Measurements from ENCODE around the gene UBE2R2. TPM values are rescaled to one million over a fixed set of nuclear protein-coding genes. Genes with fewer than 3 reads are reported as not detected.
"Not testable (repeated sequence)": the region's sequence is repeated elsewhere in the genome, so short reads cannot be mapped to it uniquely, and the experiment has no call there.

The UBE2R2 gene
- total RNA-seq, 5 donors from 2014 or later (not counting 1 experiment from before 2014, with no cell fraction given) = 23.8 to 29.3 (median 28.1) TPM

DNA sequence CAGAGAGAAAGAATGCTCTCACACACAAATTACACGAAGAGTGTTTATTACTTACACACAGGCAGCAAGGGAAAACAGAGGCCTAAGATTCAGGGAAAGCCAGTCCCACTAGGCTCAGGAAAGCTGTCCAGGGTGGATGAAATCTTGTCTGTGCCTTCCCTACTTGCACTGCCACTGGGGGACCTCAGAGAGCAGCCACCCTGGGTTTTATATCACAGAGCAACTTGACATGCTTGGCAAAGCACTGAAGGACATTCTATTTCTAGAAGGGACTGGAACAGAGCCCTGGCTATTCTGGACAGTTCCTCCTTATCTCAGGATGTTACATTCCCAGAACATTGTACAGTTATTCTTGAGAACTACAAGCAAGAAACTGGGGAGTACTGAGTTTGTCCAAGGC lies 29.1 kb upstream of the UBE2R2 start:
- Histone ChIP-seq H3K4me3 (ENCODE audit: control insufficient read depth in 1 of 2, extremely low read depth in 1 of 2, low read length in 1 of 2) (no peak overlapping the region), H3K27ac (ENCODE audit: low read length) (no peak overlapping the region), H3K4me1 (ENCODE audit: control insufficient read depth in 1 of 2, extremely low read depth in 1 of 2, insufficient read depth in 2 of 2, low read length in 2 of 2) (no peaks in the 10 kb centered on the region), H3K9me3 (no peaks in the 10 kb centered on the region), H3K27me3 (replicated peaks in 1 of 2; ENCODE audit: control insufficient read depth in 2 of 2, extremely low read depth in 1 of 2, insufficient read depth in 2 of 2, low read length in 1 of 2) (peaks cover 0 to 4% of the 10 kb centered on the region in 2 experiments), H3K36me3 (ENCODE audit: control insufficient read depth in 2 of 2, extremely low read depth in 1 of 2, insufficient read depth in 1 of 2, low read length in 1 of 2) (no peaks in the 10 kb centered on the region)
- DNase-seq = no peak
- CTCF ChIA-PET = no interaction called here
- no peaks in the 10 kb centered on the region for H3K9me3 Mint-ChIP-seq
- no peak for ATAC-seq (replicated peaks in 1 of 4)
- no peaks in the 10 kb centered on the region for H3K36me3 Mint-ChIP-seq
- H3K4me1 Mint-ChIP-seq = no peaks in the 10 kb centered on the region
- H3K4me3 Mint-ChIP-seq = no peak overlapping the region
- POLR2A ChIA-PET = no interaction called here
- peaks cover 2 to 18% of the 10 kb centered on the region in 2 donors for H3K27me3 Mint-ChIP-seq
- 80% methylated on average over 1 of the region's 1 CpG for WGBS (ENCODE audit: insufficient coverage)
- H3K27ac Mint-ChIP-seq = no peak overlapping the region

DNA sequence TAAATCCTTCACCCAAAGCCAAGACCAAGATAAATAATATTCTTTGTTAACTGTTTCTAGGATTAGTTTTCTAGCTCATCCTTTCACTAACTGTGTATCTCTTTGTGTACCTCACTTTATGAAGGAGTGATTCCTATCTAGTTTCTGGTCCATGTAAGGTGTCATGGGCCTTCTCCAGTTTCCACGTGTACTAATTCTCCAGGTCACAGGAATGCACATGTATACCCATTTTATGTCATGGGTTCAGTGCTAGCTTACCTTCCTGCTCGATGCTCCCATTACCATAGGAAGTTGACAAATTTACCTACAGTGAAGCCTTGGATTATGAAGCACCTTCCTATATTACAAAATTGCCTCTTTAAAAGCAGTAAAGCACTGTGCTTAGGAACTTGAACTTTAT lies 27.5 kb upstream of the UBE2R2 start:
- CTCF ChIA-PET = interaction anchor here in 1 of 2 donors (1.1 kb wide), 1 partner anchor 11 kb away, joined by 4 read pairs; no protein-coding TSS in a partner anchor
- not testable (repeated sequence) for ATAC-seq (replicated peaks in 1 of 4)

DNA sequence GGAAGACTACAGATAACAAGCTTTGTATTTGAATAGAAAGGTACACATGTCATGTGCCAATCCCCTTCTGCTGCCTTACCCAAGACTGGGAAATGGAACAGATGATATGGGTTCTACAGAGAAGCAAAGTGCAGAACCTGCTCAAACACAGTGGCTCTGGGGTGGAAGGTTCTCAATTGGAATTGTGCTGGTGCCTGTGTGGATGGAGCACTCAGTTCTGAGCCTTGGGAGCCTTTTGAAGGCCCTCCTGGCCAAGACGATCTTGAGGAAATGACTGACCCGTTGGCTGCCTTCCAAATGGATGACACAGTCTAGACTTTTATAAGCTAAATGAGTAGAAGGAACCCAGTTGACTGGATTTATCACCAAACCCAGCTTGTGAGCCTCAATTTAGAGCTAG lies 25.8 kb upstream of the UBE2R2 start:
- no peak for ATAC-seq (replicated peaks in 1 of 4)
- Histone ChIP-seq H3K4me3 (ENCODE audit: control insufficient read depth in 1 of 2, extremely low read depth in 1 of 2, low read length in 1 of 2) (no peak overlapping the region), H3K4me1 (ENCODE audit: control insufficient read depth in 1 of 2, extremely low read depth in 1 of 2, insufficient read depth in 2 of 2, low read length in 2 of 2) (no peaks in the 10 kb centered on the region), H3K27me3 (replicated peaks in 1 of 2; ENCODE audit: control insufficient read depth in 2 of 2, extremely low read depth in 1 of 2, insufficient read depth in 2 of 2, low read length in 1 of 2) (peaks cover 0 to 8% of the 10 kb centered on the region in 2 experiments), H3K27ac (ENCODE audit: low read length) (no peak overlapping the region), H3K36me3 (ENCODE audit: control insufficient read depth in 2 of 2, extremely low read depth in 1 of 2, insufficient read depth in 1 of 2, low read length in 1 of 2) (no peaks in the 10 kb centered on the region), H3K9me3 (no peaks in the 10 kb centered on the region)
- Mint-ChIP-seq H3K4me1 (no peaks in the 10 kb centered on the region), H3K27ac (no peak overlapping the region), H3K36me3 (no peaks in the 10 kb centered on the region), H3K27me3 (peaks cover 7 to 11% of the 10 kb centered on the region in 2 donors), H3K4me3 (no peak overlapping the region), H3K9me3 (no peaks in the 10 kb centered on the region)
- DNase-seq = no peak
- ChIA-PET CTCF (interaction anchor here in 1 of 2 donors (0.6 kb wide), 1 partner anchor 14 kb away, joined by 4 read pairs; no protein-coding TSS in a partner anchor), POLR2A (interaction anchor here in 1 of 2 donors (0.5 kb wide), 1 partner anchor 50 kb away, joined by 4 read pairs; no protein-coding TSS in a partner anchor)
- no CpG with 5 or more reads among the region's 2 CpGs for WGBS (ENCODE audit: insufficient coverage)

More for the DNA sequence above, 27.5 kb upstream of the UBE2R2 start:
- POLR2A ChIA-PET; H3K9me3 ChIP-seq; H3K27ac ChIP-seq (ENCODE audit: low read length); H3K27me3 ChIP-seq (replicated peaks in 1 of 2; ENCODE audit: control insufficient read depth in 2 of 2, extremely low read depth in 1 of 2, insufficient read depth in 2 of 2, low read length in 1 of 2); H3K4me1 Mint-ChIP-seq; H3K4me1 ChIP-seq (ENCODE audit: control insufficient read depth in 1 of 2, extremely low read depth in 1 of 2, insufficient read depth in 2 of 2, low read length in 2 of 2); H3K9me3 Mint-ChIP-seq; H3K36me3 ChIP-seq (ENCODE audit: control insufficient read depth in 2 of 2, extremely low read depth in 1 of 2, insufficient read depth in 1 of 2, low read length in 1 of 2); H3K4me3 Mint-ChIP-seq; H3K27ac Mint-ChIP-seq; H3K36me3 Mint-ChIP-seq; DNase-seq; H3K4me3 ChIP-seq (ENCODE audit: control insufficient read depth in 1 of 2, extremely low read depth in 1 of 2, low read length in 1 of 2): not testable (repeated sequence)
- H3K27me3 Mint-ChIP-seq = peaks cover 2 to 17% of the 10 kb centered on the region in 2 donors
- 74% methylated on average over 2 of the region's 2 CpGs for WGBS (ENCODE audit: insufficient coverage)

DNA sequence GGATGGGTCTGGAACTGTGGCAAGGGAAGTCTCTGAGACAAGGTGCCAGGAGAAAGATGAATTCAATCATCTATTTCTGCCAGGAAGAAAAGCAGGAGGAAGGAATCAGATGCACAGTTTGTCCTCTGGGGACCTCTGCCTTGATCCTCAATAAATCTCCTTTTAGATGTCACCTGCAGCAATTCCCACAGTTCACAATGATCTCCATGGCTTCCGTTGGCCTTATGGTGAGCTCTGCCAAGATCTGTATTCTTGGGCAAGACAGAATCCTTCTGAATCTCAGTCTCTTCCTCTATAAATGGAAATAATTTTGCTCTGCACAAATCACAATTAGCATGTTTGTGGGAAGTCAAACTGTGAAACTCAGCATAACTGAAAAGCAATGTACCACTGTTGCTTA lies 23.5 kb upstream of the UBE2R2 start:
- CTCF ChIA-PET; H3K4me3 ChIP-seq (ENCODE audit: control insufficient read depth in 1 of 2, extremely low read depth in 1 of 2, low read length in 1 of 2); DNase-seq; H3K9me3 ChIP-seq; H3K9me3 Mint-ChIP-seq; H3K36me3 Mint-ChIP-seq; H3K4me1 Mint-ChIP-seq; POLR2A ChIA-PET; H3K27ac ChIP-seq (ENCODE audit: low read length); H3K4me3 Mint-ChIP-seq; H3K36me3 ChIP-seq (ENCODE audit: control insufficient read depth in 2 of 2, extremely low read depth in 1 of 2, insufficient read depth in 1 of 2, low read length in 1 of 2); ATAC-seq (replicated peaks in 1 of 4); H3K4me1 ChIP-seq (ENCODE audit: control insufficient read depth in 1 of 2, extremely low read depth in 1 of 2, insufficient read depth in 2 of 2, low read length in 2 of 2); H3K27ac Mint-ChIP-seq: not testable (repeated sequence)
- peaks cover 15 to 23% of the 10 kb centered on the region in 2 donors for H3K27me3 Mint-ChIP-seq
- peaks cover 0 to 25% of the 10 kb centered on the region in 2 experiments for H3K27me3 ChIP-seq (replicated peaks in 1 of 2; ENCODE audit: control insufficient read depth in 2 of 2, extremely low read depth in 1 of 2, insufficient read depth in 2 of 2, low read length in 1 of 2)
- WGBS (ENCODE audit: insufficient coverage) = no CpG with 5 or more reads among the region's 1 CpG

DNA sequence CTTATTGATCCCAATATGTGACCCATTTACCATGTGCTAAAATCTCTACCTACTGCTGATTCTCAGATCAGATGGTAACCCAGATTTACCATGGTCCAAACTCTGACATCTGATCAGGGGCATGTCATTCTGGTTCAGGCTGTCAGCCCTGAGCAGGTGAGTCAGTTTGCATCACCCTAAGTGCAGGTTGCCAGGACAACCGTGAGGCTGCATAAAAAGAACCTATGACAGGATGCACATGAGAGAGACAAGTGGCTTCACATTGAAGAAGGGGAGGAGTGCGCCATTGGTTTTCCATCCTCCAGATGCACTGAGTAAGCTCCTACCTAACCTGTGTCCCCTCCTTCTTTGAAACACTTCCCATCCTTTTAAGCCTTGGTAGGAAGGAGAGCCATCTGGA lies 22.4 kb upstream of the UBE2R2 start:
- peaks cover 0 to 31% of the 10 kb centered on the region in 2 experiments for H3K27me3 ChIP-seq (replicated peaks in 1 of 2; ENCODE audit: control insufficient read depth in 2 of 2, extremely low read depth in 1 of 2, insufficient read depth in 2 of 2, low read length in 1 of 2)
- Mint-ChIP-seq H3K9me3 (no peaks in the 10 kb centered on the region), H3K27me3 (peaks cover 19 to 28% of the 10 kb centered on the region in 2 donors), H3K4me1 (no peaks in the 10 kb centered on the region), H3K36me3 (no peaks in the 10 kb centered on the region), H3K27ac (no peak overlapping the region), H3K4me3 (no peak overlapping the region)
- no CpG with 5 or more reads among the region's 2 CpGs for WGBS (ENCODE audit: insufficient coverage)
- H3K4me3 ChIP-seq (ENCODE audit: control insufficient read depth in 1 of 2, extremely low read depth in 1 of 2, low read length in 1 of 2) = no peak overlapping the region
- ChIA-PET POLR2A (no interaction called here), CTCF (interaction anchor here in 1 of 2 donors (0.5 kb wide), 1 partner anchor 391 kb away, joined by 4 read pairs; no protein-coding TSS in a partner anchor)
- H3K9me3 ChIP-seq = no peaks in the 10 kb centered on the region
- no peaks in the 10 kb centered on the region for H3K4me1 ChIP-seq (ENCODE audit: control insufficient read depth in 1 of 2, extremely low read depth in 1 of 2, insufficient read depth in 2 of 2, low read length in 2 of 2)
- H3K27ac ChIP-seq (ENCODE audit: low read length) = no peak overlapping the region
- no peaks in the 10 kb centered on the region for H3K36me3 ChIP-seq (ENCODE audit: control insufficient read depth in 2 of 2, extremely low read depth in 1 of 2, insufficient read depth in 1 of 2, low read length in 1 of 2)
- ATAC-seq (replicated peaks in 1 of 4) (no peak), DNase-seq (peak in 1 of 35 experiments; percentile 7)

DNA sequence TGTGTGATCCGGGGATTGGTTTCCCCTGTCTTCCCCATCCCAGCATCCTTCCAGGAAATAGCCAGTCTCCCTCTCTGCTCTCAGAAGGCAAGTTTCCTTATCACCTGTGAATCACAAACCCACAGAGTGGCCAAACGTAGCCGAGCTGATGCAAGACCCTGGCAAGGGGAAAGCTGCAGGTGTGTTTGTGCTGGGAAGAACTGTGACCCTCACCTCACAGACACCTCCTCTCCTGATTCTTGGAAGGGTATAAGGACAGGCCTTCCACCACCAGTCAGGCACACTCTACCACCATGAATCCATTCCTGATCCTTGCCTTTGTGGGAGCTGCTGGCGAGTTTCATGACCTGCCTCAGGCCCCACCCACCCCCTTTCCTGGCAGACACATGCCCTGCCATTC lies 21.7 kb upstream of the UBE2R2 start, which contains the start of gene PRSS3:
PRSS3 (plus strand) TSS at position 281 of the 400 bp plus-strand sequence; CDS start at position 294, 13 bp downstream.
- Mint-ChIP-seq H3K36me3 (no peaks in the 10 kb centered on the region), H3K4me3 (no peak within 1 kb of the TSS), H3K27ac (no peak within 1 kb of the TSS), H3K9me3 (no peaks in the 10 kb centered on the region), H3K27me3 (peaks cover 19 to 28% of the 10 kb centered on the region in 2 donors), H3K4me1 (no peaks in the 10 kb centered on the region)
- peaks cover 0 to 33% of the 10 kb centered on the region in 2 experiments for H3K27me3 ChIP-seq (replicated peaks in 1 of 2; ENCODE audit: control insufficient read depth in 2 of 2, extremely low read depth in 1 of 2, insufficient read depth in 2 of 2, low read length in 1 of 2)
- POLR2A ChIA-PET = interaction anchor here in 1 of 2 donors (0.6 kb wide), 1 partner anchor 20 kb away, joined by 5 read pairs; no protein-coding TSS in a partner anchor
- H3K4me1 ChIP-seq (ENCODE audit: control insufficient read depth in 1 of 2, extremely low read depth in 1 of 2, insufficient read depth in 2 of 2, low read length in 2 of 2) = no peaks in the 10 kb centered on the region
- no peaks in the 10 kb centered on the region for H3K36me3 ChIP-seq (ENCODE audit: control insufficient read depth in 2 of 2, extremely low read depth in 1 of 2, insufficient read depth in 1 of 2, low read length in 1 of 2)
- H3K9me3 ChIP-seq = no peaks in the 10 kb centered on the region
- CTCF ChIA-PET = no interaction called here
- WGBS (ENCODE audit: insufficient coverage) = 83% methylated on average over 2 of the region's 4 CpGs
- no peak within 1 kb of the TSS for H3K27ac ChIP-seq (ENCODE audit: low read length)
- no peak for ATAC-seq (replicated peaks in 1 of 4)
- DNase-seq = no peak
- H3K4me3 ChIP-seq (ENCODE audit: control insufficient read depth in 1 of 2, extremely low read depth in 1 of 2, low read length in 1 of 2) = no peak within 1 kb of the TSS

Measured in T-cell (primary cell).